ENCODE results near the gene DALRD3.

The DALRD3 gene

DNA sequence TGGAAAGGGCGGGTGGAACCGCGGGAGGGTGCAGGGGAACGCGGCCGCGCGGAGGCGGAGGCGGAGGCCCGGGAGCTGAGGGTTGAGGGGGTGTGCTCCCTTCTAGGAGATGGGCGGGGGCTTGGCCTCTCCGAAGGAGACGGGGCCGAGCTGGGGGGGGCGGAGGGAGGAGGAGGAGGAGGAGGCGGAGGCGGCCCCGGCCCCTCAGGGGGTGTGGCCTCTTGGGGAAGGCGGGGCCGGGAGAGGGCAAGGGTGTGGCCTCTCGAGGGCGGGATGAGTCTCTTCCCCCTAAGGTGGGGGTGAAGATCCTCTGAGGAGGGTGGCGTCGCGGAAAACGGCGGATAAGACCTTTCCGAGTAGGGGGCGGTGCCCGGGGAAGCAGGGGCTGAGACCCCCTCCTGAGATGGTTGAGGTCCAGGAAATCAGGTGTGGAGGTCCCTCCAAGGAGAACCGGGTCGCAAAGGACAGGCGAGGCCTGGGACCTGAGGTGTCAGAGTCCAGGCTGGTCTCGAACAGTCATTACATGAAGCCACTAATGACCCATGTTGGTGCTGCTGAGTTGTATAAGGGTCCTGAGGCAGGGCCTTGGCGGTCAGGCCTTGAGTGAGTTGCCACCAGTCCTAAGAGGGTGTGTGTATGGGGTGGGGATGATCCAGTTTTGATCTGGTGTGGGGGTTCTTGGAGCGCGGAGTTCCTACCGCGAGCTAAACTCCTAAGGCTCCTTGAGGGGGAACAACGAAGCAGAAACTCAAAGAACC, 10.4 kb downstream of the DALRD3 start:
- H4K20me1 ChIP-seq (ENCODE audit: insufficient read depth), result no peaks in the 10 kb centered on the region
- H3K9ac ChIP-seq, result peak overlapping the region; percentile 92
- peak overlapping the region; percentile 89 for H3K27ac ChIP-seq
- H3K4me3 ChIP-seq (IDR thresholded peaks at IDR 0.05; ENCODE audit: insufficient read depth, low read depth, low read length), result peak overlapping the region; percentile 45
- H3K4me1 ChIP-seq (ENCODE audit: low read depth, poor library complexity, severe bottlenecking), result peaks cover 13% of the 10 kb centered on the region
- TF ChIP-seq, protein P1, sequence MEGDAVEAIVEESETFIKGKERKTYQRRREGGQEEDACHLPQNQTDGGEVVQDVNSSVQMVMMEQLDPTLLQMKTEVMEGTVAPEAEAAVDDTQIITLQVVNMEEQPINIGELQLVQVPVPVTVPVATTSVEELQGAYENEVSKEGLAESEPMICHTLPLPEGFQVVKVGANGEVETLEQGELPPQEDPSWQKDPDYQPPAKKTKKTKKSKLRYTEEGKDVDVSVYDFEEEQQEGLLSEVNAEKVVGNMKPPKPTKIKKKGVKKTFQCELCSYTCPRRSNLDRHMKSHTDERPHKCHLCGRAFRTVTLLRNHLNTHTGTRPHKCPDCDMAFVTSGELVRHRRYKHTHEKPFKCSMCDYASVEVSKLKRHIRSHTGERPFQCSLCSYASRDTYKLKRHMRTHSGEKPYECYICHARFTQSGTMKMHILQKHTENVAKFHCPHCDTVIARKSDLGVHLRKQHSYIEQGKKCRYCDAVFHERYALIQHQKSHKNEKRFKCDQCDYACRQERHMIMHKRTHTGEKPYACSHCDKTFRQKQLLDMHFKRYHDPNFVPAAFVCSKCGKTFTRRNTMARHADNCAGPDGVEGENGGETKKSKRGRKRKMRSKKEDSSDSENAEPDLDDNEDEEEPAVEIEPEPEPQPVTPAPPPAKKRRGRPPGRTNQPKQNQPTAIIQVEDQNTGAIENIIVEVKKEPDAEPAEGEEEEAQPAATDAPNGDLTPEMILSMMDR (conservative IDR thresholded peaks at IDR 0.05; ENCODE audit: low read depth, low read length), result 0 out of 2 replicates have a peak, but pooled peaks have one; percentile 3
- peaks cover 16% of the 10 kb centered on the region for H3K79me2 ChIP-seq (ENCODE audit: insufficient read depth, low read depth)
- H3K4me2 ChIP-seq, result peak overlapping the region; percentile 48
- no peaks in the 10 kb centered on the region for H3K36me3 ChIP-seq (ENCODE audit: insufficient read depth)
- H2AFZ ChIP-seq (ENCODE audit: low read depth), result peak overlapping the region; percentile 53
- H3K27me3 ChIP-seq (ENCODE audit: insufficient read depth, low read depth), result no peaks in the 10 kb centered on the region

DNA sequence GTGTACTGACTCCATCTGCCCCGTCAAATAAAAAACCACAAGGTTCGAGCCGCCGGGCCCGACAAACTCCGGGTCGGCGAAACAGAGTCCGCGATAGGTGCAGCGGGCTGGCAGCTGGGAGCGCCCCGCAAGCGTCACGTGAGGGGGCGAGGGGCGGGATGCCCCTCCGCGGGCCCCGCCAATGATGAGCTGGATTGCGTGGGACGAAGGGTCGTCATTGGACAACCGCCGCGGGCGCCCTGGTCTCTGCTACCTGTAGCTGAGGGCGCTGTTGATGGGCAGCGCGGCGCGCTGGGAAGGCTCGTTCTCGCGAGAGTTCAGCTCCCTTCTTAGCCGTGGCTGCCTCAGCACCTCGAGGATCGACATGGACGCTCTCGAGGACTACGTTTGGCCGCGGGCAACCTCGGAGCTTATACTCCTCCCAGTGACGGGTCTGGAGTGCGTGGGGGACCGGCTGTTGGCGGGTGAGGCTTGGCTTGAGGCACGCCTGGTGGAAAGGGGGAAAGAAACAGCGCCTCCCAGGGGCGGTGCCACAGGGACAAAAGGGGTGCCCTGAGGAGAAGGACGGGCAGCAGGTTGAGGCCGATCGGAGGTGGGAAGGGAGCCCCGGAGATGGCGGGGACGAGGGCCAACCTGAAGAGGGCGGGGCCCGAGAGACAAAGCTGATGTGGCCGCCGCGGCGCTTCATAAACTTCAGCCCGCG, 11.2 kb downstream of the DALRD3 start, which contains the start of gene WDR6:
WDR6 (plus strand) TSS at position 324 of the 703 bp plus-strand sequence; CDS start at position 365, 41 bp downstream.
- H3K9ac ChIP-seq, result peak within 1 kb of the TSS; percentile 92
- peaks cover 16% of the 10 kb centered on the region for H3K79me2 ChIP-seq (ENCODE audit: insufficient read depth, low read depth)
- no peaks in the 10 kb centered on the region for H3K36me3 ChIP-seq (ENCODE audit: insufficient read depth)
- TF ChIP-seq, protein P1 (conservative IDR thresholded peaks at IDR 0.05; ENCODE audit: low read depth, low read length), result peak; percentile 63
- H4K20me1 ChIP-seq (ENCODE audit: insufficient read depth), result no peaks in the 10 kb centered on the region
- peak within 1 kb of the TSS; percentile 53 for H2AFZ ChIP-seq (ENCODE audit: low read depth)
- H3K27me3 ChIP-seq (ENCODE audit: insufficient read depth, low read depth), result no peaks in the 10 kb centered on the region
- peak within 1 kb of the TSS; percentile 79 for H3K4me3 ChIP-seq (IDR thresholded peaks at IDR 0.05; ENCODE audit: insufficient read depth, low read depth, low read length)
- peaks cover 13% of the 10 kb centered on the region for H3K4me1 ChIP-seq (ENCODE audit: low read depth, poor library complexity, severe bottlenecking)
- peak within 1 kb of the TSS; percentile 89 for H3K27ac ChIP-seq
- H3K4me2 ChIP-seq, result peak within 1 kb of the TSS; percentile 91

DNA sequence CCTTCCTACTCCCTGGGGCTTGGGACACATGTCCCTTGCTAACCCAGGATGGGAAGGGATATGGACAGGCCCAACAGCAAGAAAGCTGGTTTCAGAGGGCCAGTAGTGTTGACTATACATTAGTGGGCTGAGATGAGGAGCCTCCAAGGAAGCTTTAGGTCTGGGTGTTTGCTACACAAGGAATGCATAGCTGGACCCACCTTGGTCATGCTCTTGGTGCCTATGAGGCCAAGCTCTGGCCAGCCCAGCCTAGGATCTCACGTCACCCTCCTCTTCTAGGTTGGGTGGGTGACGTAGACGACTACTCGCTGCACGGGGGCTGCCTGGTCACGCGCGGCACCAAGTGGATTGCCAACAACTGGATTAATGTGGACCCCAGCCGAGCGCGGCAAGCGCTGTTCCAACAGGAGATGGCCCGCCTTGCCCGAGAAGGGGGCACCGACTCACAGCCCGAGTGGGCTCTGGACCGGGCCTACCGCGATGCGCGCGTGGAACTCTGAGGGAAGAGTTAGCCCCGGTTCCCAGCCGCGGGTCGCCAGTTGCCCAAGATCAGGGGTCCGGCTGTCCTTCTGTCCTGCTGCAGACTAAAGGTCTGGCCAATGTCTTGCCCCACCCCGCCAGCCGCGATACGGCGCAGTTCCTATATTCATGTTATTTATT, 11.8 kb downstream of the DALRD3 start:
- H3K4me2 ChIP-seq, result peak overlapping the region; percentile 91
- H3K27ac ChIP-seq, result peak overlapping the region; percentile 89
- H4K20me1 ChIP-seq (ENCODE audit: insufficient read depth), result no peaks in the 10 kb centered on the region
- H3K36me3 ChIP-seq (ENCODE audit: insufficient read depth), result no peaks in the 10 kb centered on the region
- peaks cover 13% of the 10 kb centered on the region for H3K4me1 ChIP-seq (ENCODE audit: low read depth, poor library complexity, severe bottlenecking)
- H3K4me3 ChIP-seq (IDR thresholded peaks at IDR 0.05; ENCODE audit: insufficient read depth, low read depth, low read length), result peak overlapping the region; percentile 79
- peak overlapping the region; percentile 92; the same call in 1 of the 2 replicates for H3K9ac ChIP-seq
- H3K27me3 ChIP-seq (ENCODE audit: insufficient read depth, low read depth), result no peaks in the 10 kb centered on the region
- H3K79me2 ChIP-seq (ENCODE audit: insufficient read depth, low read depth), result peaks cover 16% of the 10 kb centered on the region
- peak overlapping the region; percentile 53; the same call in 1 of the 2 replicates for H2AFZ ChIP-seq (ENCODE audit: low read depth)
- TF ChIP-seq, protein P1 (conservative IDR thresholded peaks at IDR 0.05; ENCODE audit: low read depth, low read length), result no peak

DNA sequence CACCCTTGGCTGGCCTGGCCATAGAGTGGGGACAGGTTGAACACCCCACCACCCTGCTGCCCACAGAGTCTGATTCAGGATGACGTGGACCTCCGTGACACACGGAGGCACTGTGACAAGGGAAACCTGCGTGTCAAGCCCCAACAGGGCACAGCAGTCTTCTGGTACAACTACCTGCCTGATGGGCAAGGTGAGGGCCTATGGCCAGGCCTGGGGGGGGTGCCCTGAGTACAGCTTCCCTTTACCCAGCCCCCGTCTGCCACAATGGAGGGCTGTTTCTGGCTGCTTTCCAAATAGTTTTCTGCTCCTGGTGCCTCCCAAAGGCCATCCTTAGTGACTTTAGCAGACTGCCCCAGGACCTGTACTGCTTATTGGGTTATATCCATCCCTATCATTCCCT, 12.4 kb downstream of the DALRD3 start:
- no peak overlapping the region for H3K27ac ChIP-seq
- H3K4me1 ChIP-seq (ENCODE audit: low read depth, poor library complexity, severe bottlenecking), result peaks cover 13% of the 10 kb centered on the region
- no peak overlapping the region for H2AFZ ChIP-seq (ENCODE audit: low read depth)
- no peak overlapping the region for H3K9ac ChIP-seq
- H3K4me2 ChIP-seq, result peak overlapping the region; percentile 91
- no peaks in the 10 kb centered on the region for H3K27me3 ChIP-seq (ENCODE audit: insufficient read depth, low read depth)
- no peaks in the 10 kb centered on the region for H3K36me3 ChIP-seq (ENCODE audit: insufficient read depth)
- peaks cover 16% of the 10 kb centered on the region for H3K79me2 ChIP-seq (ENCODE audit: insufficient read depth, low read depth)
- no peaks in the 10 kb centered on the region for H4K20me1 ChIP-seq (ENCODE audit: insufficient read depth)
- TF ChIP-seq, protein P1 (conservative IDR thresholded peaks at IDR 0.05; ENCODE audit: low read depth, low read length), result no peak
- H3K4me3 ChIP-seq (IDR thresholded peaks at IDR 0.05; ENCODE audit: insufficient read depth, low read depth, low read length), result no peak overlapping the region

All from KMS-11 (cell line).